Tongue (tissue), 2 donors: Measurements from ENCODE around the gene MCF2. TPM values are rescaled to one million over a fixed set of nuclear protein-coding genes. Genes with fewer than 3 reads are reported as not detected.
A peak's percentile ranks its signal among the peaks of the same experiment; 100 is the strongest.
"Not testable (repeated sequence)": the region's sequence is repeated elsewhere in the genome, so short reads cannot be mapped to it uniquely, and the experiment has no call there.

Experiments
- DNase-seq: peaks from one replicate; pipeline ENCODE4 v3.0.0-alpha.2; 2015
- total RNA-seq: library from RNA; depleted of rRNA; stranded (reverse); fragments of >200 nt; gene quantifications from one replicate; pipeline ENCODE4 v1.2.3, GENCODE V29; 2014

Gene MCF2
- not detected for total RNA-seq

- no peak for DNase-seq
These were observed at the start of gene MCF2 for GRCh38 chrX:139708067-139708466. TSS of gene MCF2 (minus strand) at chrX:139708167. CDS start at chrX:139651744, 56,423 bp downstream.

GRCh38 chrX:139751053-139751452 lies 43.1 kb upstream of the MCF2 start:
- DNase-seq, result no peak

GRCh38 chrX:139750390-139750789 lies 42.4 kb upstream of the MCF2 start:
- DNase-seq, result no peak

- DNase-seq, result no peak
These were observed 31.2 kb upstream of the MCF2 start for GRCh38 chrX:139739138-139739537.

- no peak for DNase-seq
These were observed 30.6 kb upstream of the MCF2 start for GRCh38 chrX:139738581-139738980.

- DNase-seq, result no peak
These were observed 28.2 kb upstream of the MCF2 start for GRCh38 chrX:139736151-139736550.

GRCh38 chrX:139734996-139735395 lies 27.0 kb upstream of the MCF2 start:
- no peak for DNase-seq

- DNase-seq, result no peak
These were observed 17.8 kb upstream of the MCF2 start for GRCh38 chrX:139725720-139726119.

GRCh38 chrX:139724626-139725025 lies 16.7 kb upstream of the MCF2 start:
- no peak for DNase-seq

- no peak for DNase-seq
These were observed 13.0 kb upstream of the MCF2 start for GRCh38 chrX:139720979-139721378.

GRCh38 chrX:139720136-139720535 lies 12.2 kb upstream of the MCF2 start:
- no peak for DNase-seq

- no peak for DNase-seq
These were observed 5.3 kb downstream of the MCF2 start for GRCh38 chrX:139702658-139703057.

- no peak for DNase-seq
These were observed 15.1 kb downstream of the MCF2 start for GRCh38 chrX:139692908-139693307.

- DNase-seq, result no peak
These were observed 15.5 kb downstream of the MCF2 start for GRCh38 chrX:139692506-139692849.

- peak; percentile 11 for DNase-seq
These were observed 16.0 kb downstream of the MCF2 start for GRCh38 chrX:139691843-139692505.

- peak; percentile 9 for DNase-seq
These were observed 16.5 kb downstream of the MCF2 start for GRCh38 chrX:139691493-139691842.

GRCh38 chrX:139685175-139685574 lies 22.8 kb downstream of the MCF2 start:
- DNase-seq, result not testable (repeated sequence)

GRCh38 chrX:139680356-139680755 lies 27.6 kb downstream of the MCF2 start:
- no peak for DNase-seq

- no peak for DNase-seq
These were observed 60.4 kb downstream of the MCF2 start for GRCh38 chrX:139647597-139647996.

- DNase-seq, result peak; percentile 21
These were observed 65.6 kb downstream of the MCF2 start for GRCh38 chrX:139642241-139642927.

- no peak for DNase-seq
These were observed 67.7 kb downstream of the MCF2 start for GRCh38 chrX:139640259-139640658.

- DNase-seq, result peak; percentile 3
These were observed 68.7 kb downstream of the MCF2 start for GRCh38 chrX:139639253-139639652.

GRCh38 chrX:139600105-139600504 lies 107.9 kb downstream of the MCF2 start:
- no peak for DNase-seq

- DNase-seq, result no peak
These were observed 111.9 kb downstream of the MCF2 start for GRCh38 chrX:139596068-139596467.
